Measurements from ENCODE around the gene CFAP54.

Gene CFAP54

GRCh38 chr12:96806272-96806671 lies 316.9 kb downstream of the CFAP54 start:
- H3K4me3 ChIP-seq (ENCODE audit: low read depth, low read length): no peak overlapping the region
- no peak for DNase-seq (ENCODE audit: low read depth)
- TF ChIP-seq CTCF (IDR thresholded peaks at IDR 0.05; ENCODE audit: low read depth, low read length) (no peak), POLR2A (IDR thresholded peaks at IDR 0.05; ENCODE audit: extremely low read depth, insufficient read length) (no peak), MAX (IDR thresholded peaks at IDR 0.05; ENCODE audit: low read depth, low read length) (no peak), MYC (IDR thresholded peaks at IDR 0.05; ENCODE audit: low read depth, low read length) (no peak)

- TF ChIP-seq CTCF (IDR thresholded peaks at IDR 0.05; ENCODE audit: low read depth, low read length) (no peak), MYC (IDR thresholded peaks at IDR 0.05; ENCODE audit: low read depth, low read length) (no peak), POLR2A (IDR thresholded peaks at IDR 0.05; ENCODE audit: extremely low read depth, insufficient read length) (no peak), MAX (IDR thresholded peaks at IDR 0.05; ENCODE audit: low read depth, low read length) (no peak)
- H3K4me3 ChIP-seq (ENCODE audit: low read depth, low read length): no peak overlapping the region
- no peak for DNase-seq (ENCODE audit: low read depth)
These were observed 318.4 kb downstream of the CFAP54 start for GRCh38 chr12:96807741-96808140.

GRCh38 chr12:96808587-96808986 lies 319.2 kb downstream of the CFAP54 start:
- TF ChIP-seq MYC (IDR thresholded peaks at IDR 0.05; ENCODE audit: low read depth, low read length) (no peak), CTCF (IDR thresholded peaks at IDR 0.05; ENCODE audit: low read depth, low read length) (no peak), MAX (IDR thresholded peaks at IDR 0.05; ENCODE audit: low read depth, low read length) (no peak), POLR2A (IDR thresholded peaks at IDR 0.05; ENCODE audit: extremely low read depth, insufficient read length) (no peak)
- no peak overlapping the region for H3K4me3 ChIP-seq (ENCODE audit: low read depth, low read length)
- no peak for DNase-seq (ENCODE audit: low read depth)

- TF ChIP-seq CTCF (IDR thresholded peaks at IDR 0.05; ENCODE audit: low read depth, low read length) (no peak), POLR2A (IDR thresholded peaks at IDR 0.05; ENCODE audit: extremely low read depth, insufficient read length) (no peak), MAX (IDR thresholded peaks at IDR 0.05; ENCODE audit: low read depth, low read length) (no peak), MYC (IDR thresholded peaks at IDR 0.05; ENCODE audit: low read depth, low read length) (no peak)
- no peak for DNase-seq (ENCODE audit: low read depth)
These were observed 320.1 kb downstream of the CFAP54 start for GRCh38 chr12:96809522-96809921.

GRCh38 chr12:96810057-96810456 lies 320.7 kb downstream of the CFAP54 start:
- H3K4me3 ChIP-seq (ENCODE audit: low read depth, low read length): no peak overlapping the region
- no peak for DNase-seq (ENCODE audit: low read depth)
- TF ChIP-seq POLR2A (IDR thresholded peaks at IDR 0.05; ENCODE audit: extremely low read depth, insufficient read length) (no peak), MAX (IDR thresholded peaks at IDR 0.05; ENCODE audit: low read depth, low read length) (no peak), CTCF (IDR thresholded peaks at IDR 0.05; ENCODE audit: low read depth, low read length) (no peak), MYC (IDR thresholded peaks at IDR 0.05; ENCODE audit: low read depth, low read length) (no peak)

More at GRCh38 chr12:96809522-96809921, 320.1 kb downstream of the CFAP54 start:
- no peak overlapping the region for H3K4me3 ChIP-seq (ENCODE audit: low read depth, low read length)

GRCh38 chr12:96810477-96810876 lies 321.1 kb downstream of the CFAP54 start:
- TF ChIP-seq POLR2A (IDR thresholded peaks at IDR 0.05; ENCODE audit: extremely low read depth, insufficient read length) (no peak), MAX (IDR thresholded peaks at IDR 0.05; ENCODE audit: low read depth, low read length) (no peak), CTCF (IDR thresholded peaks at IDR 0.05; ENCODE audit: low read depth, low read length) (no peak), MYC (IDR thresholded peaks at IDR 0.05; ENCODE audit: low read depth, low read length) (no peak)
- no peak overlapping the region for H3K4me3 ChIP-seq (ENCODE audit: low read depth, low read length)
- DNase-seq (ENCODE audit: low read depth): no peak
